Measurements from ENCODE around the gene VTI1B.
"Not testable (repeated sequence)": the region's sequence is repeated elsewhere in the genome, so short reads cannot be mapped to it uniquely, and the experiment has no call there.

Gene VTI1B

DNA sequence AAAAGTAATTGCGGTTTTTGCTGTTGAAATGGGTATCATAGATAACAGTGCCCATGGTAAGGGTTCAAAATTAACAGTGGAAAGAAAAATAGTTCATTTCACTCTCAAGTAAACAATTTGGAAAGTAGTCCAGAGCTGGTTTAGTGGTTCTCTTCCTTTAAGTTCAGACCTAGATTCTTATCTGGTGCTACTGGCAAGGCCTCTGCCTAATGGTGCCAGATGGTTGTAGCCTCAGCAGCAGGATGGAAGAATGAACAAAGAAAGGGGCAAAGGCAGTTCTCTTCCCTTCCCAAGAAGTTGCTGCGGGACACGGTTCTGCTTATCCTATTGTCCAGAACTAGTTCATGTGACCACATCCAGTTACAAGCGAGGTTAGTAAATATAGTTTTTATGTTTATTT lies 44.2 kb downstream of the VTI1B start:
- DNase-seq (ENCODE audit: low read depth in 2 of 2), result no peak

DNA sequence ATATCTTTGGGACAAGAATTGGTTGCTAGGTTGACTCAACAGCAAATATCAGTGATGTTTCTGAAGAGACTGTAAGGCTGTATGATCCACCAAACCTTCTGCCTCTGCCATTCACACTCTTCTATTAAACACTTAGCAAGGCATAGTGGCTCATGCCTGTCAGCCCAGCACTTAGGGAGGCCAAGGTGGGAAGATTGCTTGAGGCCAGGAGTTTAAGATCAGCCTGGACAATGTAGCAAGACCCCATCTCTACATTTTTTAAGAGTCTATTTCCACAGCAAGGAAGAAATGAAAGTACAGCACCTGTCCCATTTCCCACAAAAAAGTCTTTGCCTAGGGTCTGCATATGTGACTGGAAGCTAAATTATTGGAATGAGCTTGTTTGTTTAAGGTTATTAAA lies 46.9 kb downstream of the VTI1B start:
- DNase-seq (ENCODE audit: low read depth in 2 of 2), result no peak

GRCh38 chr14:67626131-67626530 lies 48.3 kb downstream of the VTI1B start:
- not testable (repeated sequence) for DNase-seq (ENCODE audit: low read depth in 2 of 2)

- no peak for DNase-seq (ENCODE audit: low read depth in 2 of 2)
Observed at GRCh38 chr14:67623114-67623513, 51.3 kb downstream of the VTI1B start.

GRCh38 chr14:67622675-67623074 lies 51.8 kb downstream of the VTI1B start:
- DNase-seq (ENCODE audit: low read depth in 2 of 2), result no peak

DNA sequence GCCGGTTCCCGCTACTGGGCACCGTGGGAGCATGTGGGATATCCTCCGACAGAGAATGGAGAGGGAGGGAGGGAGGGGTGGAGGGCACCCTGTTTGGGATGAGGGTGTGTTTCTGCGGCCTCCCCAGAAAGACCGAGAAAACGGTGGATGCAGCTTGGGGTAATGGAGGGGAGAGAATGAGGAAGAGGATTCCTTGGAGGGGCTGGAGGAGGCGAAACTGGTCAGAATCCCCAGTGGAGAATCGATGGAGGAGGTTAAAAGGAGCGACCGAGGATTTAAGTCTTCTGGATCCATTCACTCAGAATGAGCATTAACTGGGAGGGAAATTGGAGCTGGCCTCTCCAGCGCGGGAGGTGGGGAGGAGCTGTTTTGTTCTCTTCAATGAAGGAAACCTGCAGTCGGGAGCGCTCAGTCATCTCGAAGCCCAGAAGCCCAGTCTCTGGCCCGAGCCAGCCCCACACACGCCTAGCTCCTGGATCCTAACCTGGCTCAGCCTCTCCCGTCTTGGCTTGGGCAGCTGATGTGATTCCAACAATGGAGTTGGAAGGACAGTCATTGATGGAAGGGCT lies 54.1 kb downstream of the VTI1B start:
- DNase-seq (ENCODE audit: low read depth in 2 of 2), result no peak

DNA sequence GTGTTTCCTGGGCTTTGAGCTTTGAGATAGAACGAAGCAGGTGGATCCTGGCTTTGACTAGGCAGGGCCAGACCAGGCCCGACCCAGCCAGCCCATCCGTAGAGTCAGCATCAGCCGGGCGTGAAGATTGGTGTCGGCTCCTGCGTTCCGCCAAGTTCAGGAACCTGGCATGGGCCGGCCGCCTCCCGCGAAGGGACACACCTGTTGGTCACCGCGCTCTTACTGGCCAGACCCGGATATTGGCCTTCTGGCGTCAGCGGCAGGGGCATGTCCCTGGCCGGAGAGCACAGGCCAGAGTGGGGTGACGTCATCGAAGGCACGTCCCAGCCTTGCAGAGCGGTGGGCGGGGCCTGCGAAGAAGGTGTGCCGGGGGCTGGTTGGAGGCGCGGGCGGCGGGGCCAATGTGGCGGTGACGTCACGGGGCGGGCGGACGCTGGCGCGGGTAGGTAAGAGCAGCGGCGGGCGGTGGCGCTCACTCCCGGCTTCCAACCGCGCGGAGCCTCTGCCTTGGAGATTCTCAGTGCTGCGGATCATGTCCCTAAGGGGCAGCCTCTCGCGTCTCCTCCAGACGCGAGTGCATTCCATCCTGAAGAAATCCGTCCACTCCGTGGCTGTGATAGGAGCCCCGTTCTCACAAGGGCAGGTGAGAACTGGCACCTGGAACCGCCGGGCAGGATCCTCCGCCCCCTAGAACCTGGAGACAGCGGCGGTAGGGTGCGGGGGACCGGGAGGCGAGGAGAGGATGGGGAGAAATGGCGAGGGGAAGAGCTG lies 54.8 kb downstream of the VTI1B start, which contains the start of gene ARG2:
ARG2 (plus strand) TSS at position 475 of the 771 bp plus-strand sequence; CDS start at position 533, 58 bp downstream.
- DNase-seq (ENCODE audit: low read depth in 2 of 2), result peak; percentile 96

DNA sequence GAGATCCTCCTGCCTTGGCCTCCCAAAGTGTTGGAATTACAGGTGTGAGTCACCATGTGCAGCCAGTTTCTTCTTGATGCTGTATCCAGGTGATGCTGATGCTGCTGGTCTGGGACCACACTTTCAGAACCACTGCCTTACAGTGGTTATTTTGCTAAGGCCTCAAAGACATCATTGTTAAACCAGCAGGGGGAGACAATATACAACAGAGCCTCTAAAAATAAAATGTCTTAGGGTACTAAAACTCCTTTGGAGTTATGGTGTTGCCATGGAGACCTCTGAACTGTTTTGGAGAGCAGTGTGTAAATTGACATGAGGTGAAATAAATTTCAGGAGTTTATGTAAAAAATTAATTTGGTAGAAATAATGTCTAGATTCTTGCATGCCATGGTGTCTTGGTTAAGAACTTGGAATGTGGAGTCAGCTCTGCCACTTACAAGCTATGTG lies 55.8 kb downstream of the VTI1B start:
- no peak for DNase-seq (ENCODE audit: low read depth in 2 of 2)

DNA sequence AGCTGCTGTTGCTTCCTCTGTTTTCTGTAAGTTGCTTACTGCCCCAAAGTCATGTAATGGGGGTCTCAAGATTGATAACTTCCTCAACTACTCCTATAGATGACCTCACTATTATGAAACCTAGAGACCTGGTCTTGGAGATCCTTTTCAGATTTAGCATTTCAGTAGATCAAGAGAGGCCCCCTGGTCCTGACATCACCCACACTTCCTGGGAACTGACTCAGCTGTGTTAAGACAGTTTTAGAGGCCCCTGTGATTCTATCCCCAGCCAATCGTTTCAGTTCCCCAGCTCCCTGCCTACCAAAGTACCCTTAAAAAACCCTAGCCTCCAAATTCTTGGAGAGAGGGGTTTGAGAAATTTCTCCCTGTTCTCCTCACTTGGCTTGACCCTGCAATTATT lies 63.9 kb downstream of the VTI1B start:
- no peak for DNase-seq (ENCODE audit: low read depth in 2 of 2)

DNA sequence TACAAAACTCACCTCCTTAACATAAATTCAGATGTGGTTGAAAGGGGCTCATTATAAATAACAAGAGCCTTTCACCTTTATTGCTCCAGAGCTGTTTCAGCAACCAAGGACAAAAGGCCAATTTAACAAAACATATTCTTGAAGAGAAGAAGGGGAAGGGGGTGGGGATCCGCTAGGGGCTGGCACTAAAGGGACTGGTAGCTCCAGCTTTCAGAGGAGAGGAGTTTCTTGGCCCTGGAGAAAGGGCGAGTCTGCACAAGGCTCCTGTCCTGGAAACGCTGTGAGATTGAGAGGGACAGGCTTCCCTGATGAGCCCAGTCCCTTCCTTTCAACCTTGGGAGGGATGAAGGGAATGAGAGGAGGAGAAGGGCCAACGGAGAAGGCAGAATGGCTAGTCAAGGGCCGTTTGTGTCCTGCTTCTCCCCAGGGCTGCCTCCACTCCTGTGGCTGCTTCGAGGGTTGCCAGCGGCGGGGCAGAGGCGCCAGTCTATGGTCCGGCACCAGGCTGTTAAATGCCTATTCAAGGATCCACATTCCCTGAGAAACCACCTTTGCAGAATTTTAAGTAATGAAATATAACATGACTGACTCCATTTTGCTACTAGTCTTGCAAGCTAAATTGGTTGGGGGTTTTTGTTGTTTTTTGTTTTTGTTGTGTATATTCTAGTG lies 64.7 kb downstream of the VTI1B start:
- no peak for DNase-seq (ENCODE audit: low read depth in 2 of 2)

- DNase-seq (ENCODE audit: low read depth in 2 of 2), result no peak
Observed at GRCh38 chr14:67607646-67608045, 66.8 kb downstream of the VTI1B start.

DNA sequence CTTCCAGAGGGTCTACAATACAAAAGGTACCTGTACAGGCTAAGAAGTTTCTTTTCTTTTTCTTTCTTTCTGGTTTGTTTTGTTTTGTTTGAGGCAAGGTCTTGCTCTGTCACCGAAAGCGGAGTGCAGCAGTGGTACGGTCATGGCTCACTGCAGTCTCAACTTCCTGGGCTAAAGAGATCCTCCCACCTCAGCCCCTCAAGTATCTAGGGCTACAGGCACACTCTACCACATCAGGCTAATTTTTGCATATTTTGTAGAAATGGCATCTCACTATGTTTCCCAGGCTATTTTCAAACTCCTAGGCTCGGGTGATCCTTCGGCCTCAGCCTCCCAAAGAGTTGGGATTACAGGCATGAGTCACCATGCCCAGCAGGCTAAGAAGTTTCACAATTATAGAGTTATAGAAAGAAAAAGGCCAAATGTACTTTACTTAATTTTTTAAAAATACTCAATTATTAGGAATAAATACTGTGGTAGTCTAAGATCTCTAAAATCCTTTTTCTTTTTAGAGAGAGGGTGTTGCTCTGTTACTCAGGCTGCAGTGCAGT lies 71.4 kb downstream of the VTI1B start:
- DNase-seq (ENCODE audit: low read depth in 2 of 2), result no peak

GRCh38 chr14:67602076-67602475 lies 72.4 kb downstream of the VTI1B start:
- no peak for DNase-seq (ENCODE audit: low read depth in 2 of 2)

- DNase-seq (ENCODE audit: low read depth in 2 of 2), result not testable (repeated sequence)
Observed at GRCh38 chr14:67600562-67600974, 73.9 kb downstream of the VTI1B start.

GRCh38 chr14:67599698-67600561 lies 74.5 kb downstream of the VTI1B start, which contains the start of gene PIGH:
Gene PIGH, minus strand, starts transcription at chr14:67600268. Its CDS starts 65 bp downstream, at chr14:67600203.
- peak; percentile 90 to 92 for DNase-seq (ENCODE audit: low read depth in 2 of 2)
